Smooth muscle cell of the brain vasculature (primary cell): ENCODE data around the gene BPIFB6.

ENCODE experiments used
- DNase-seq: peaks from one replicate; pipeline ENCODE4 v3.0.0-alpha.2; 2012; ENCODE audit warnings: low read depth, low spot score

The BPIFB6 gene

DNA sequence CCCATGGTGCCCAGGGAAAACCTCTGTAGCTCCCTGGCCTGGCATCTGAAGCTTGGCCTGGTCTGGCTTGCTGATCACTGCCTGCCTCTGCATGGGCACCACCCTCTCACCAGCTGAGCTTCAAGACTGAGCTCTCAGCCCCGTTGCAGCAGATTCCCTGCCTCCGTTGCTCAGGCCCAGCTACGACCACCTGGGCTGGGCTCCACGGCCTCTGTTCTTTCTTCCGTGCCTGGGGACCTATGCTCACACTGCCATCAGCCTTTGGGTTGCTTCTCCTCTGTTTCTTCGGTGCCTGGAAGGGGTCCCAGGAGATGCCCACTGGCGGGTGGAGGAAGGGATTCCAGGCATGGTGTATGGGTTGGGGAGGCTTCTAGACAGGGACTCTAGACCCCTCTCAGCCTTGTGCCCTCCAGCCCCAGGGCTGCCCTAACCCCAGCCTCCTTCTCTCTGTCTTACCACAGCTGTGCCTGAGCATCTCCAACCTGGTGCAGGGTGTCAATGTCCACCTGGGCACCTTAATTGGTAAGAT lies 14.8 kb upstream of the BPIFB6 start:
- no peak for DNase-seq

DNA sequence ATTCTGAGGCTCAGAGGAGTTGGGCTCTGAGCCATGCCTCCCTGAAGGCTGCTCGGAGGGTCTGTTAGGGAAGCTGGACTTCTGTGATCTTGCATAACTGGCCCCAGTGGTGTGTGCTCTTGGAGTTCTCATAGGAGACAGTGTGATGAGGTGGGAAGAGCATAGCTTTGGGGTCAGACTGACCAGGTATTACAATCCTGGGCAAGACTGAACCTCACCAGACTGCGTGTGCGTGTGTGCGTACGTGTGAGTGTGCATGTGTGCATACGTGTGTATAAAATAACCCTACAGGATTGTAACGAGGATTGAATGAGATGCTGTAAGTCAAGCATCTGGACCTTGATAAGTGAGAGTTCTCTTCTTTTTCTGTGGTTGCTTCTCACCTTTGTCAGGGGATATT lies 13.9 kb upstream of the BPIFB6 start:
- no peak for DNase-seq

DNA sequence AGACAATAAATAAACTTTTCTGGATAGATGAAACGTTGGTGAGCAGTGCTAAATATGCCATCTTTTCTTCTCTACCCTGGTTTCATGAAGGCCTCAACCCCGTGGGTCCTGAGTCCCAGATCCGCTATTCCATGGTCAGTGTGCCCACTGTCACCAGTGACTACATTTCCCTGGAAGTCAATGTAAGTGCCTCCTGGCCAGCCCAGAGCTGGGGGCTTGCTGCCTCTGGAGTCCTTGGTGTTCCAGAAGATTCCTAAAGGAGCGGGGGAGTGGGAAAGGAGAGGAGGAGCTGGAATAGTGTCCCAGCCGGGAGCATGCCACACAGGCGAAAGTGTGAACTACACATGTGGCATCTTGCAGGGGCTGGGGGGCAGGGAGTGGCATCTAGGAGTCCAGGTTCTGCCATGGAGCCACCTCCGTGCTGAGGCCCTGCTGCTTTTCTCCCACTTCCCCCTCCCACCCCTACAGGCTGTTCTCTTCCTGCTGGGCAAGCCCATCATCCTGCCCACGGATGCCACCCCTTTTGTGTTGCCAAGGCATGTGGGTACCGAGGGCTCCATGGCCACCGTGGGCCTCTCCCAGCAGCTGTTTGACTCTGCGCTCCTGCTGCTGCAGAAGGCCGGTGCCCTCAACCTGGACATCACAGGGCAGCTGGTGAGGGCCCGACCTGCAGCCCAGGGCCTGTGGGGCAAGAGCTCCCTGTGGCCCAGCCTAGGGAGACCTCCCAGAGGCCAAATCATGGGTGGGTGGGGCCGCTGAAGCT lies 13.1 kb upstream of the BPIFB6 start:
- no peak for DNase-seq

DNA sequence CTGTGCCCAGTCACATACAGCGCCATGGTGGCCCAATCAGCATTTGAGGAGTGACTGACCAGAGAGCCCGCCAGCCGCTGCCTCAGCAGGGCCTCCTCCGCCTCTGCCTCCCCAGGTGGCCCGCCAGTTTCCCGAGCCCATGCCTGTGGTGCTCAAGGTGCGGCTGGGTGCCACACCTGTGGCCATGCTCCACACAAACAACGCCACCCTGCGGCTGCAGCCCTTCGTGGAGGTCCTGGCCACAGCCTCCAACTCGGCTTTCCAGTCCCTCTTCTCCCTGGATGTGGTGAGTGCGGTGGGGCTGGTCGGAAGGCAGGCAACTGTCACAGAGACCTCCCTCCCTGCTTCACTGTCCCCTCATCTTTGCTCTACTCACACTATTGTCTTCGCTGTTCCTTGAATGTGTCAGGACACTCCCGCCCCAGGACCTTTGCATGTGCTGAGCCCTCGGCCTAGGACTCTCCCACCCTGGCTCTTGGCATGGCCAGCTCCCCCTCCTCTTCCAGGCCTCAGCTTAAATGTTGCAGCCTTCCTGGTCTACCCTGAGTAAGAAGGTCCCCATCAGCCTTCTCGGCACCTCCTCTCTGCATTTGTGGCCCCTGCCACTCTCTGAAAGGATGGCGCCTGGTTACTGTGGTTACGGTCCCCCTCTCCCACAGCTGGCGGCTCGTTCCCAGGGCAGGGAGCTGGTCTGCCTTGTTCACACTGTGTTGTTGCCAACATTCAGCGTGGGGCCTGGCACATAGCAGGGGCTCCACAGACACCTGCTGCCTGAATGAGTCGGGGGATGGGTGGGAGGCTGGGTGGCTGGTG lies 11.8 kb upstream of the BPIFB6 start:
- DNase-seq = no peak

DNA sequence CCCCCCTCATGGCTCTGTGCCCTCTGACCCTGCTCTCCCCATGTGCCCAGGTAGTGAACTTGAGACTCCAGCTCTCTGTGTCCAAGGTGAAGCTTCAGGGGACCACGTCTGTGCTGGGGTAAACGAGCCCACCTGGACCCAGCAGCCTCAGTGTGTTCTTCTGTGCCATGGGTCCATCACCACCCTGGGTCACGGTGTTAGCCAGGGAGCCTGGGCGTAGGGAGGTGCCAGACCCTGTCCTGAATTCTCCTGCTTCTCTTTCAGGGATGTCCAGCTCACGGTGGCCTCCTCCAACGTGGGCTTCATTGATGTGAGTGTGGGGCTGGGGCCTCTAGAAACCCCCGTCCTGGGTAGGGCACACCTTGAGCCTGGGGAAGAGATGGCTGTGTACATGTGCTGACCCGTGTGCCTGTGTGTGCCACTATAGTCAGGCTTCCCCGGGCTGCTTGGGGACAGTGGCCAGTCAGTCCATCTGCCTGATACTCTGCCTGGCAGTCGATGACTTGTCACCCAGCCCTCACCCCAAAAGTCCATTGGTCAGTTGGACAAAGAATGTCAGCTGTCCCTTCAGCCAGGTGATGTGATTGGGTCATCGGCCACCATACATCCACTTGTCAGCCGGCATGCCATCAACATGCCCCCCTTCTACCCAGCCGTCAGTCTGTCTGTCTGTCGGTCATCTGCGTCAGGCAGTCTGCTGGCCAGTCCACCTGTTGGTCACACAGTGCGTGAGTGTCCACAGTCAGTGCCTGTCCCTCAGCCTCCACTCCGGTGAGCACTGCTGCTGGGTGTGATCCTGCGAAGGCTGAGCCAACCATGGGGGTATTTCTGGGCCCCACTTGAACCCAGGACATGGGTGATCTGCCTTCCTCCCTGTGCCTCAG lies 10.9 kb upstream of the BPIFB6 start:
- no peak for DNase-seq

DNA sequence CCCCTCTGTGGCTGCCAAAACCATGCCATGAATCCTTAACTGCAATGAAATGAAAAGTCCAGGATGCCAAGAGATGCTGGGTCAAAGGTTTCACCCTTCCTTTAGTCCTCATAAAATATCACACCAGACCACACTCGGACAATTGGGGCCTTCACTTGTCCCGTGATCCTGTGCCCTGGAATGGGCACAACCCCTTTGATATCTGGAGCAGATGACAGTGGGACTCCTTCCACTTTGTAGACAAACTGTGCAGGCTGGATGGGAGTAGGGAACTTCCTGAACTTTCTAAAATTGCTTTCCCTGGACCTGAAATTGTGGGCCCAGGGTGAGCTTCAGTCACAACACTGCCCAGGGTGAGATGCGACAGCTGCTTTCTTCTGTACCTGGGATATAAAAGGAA lies 9.6 kb upstream of the BPIFB6 start:
- DNase-seq = no peak

DNA sequence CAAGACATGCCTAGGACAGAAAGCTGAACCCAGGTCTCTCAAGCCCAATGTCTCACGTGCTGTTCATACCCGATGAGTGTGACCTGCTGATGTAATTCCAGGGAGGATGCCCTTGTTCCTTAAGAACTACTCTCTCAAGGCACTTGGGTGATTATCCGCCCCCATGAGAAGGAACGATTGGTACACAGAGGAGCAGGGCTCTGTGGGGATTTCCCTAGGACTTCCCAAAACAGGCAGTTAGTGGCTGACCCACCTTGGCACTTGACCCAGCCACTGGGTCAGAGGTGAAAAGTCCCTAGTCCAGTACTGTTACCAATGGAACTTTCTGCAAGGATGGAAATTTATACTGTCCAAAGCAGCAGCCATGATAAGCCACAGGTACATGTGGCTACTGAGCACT lies 9.2 kb upstream of the BPIFB6 start:
- DNase-seq = no peak

DNA sequence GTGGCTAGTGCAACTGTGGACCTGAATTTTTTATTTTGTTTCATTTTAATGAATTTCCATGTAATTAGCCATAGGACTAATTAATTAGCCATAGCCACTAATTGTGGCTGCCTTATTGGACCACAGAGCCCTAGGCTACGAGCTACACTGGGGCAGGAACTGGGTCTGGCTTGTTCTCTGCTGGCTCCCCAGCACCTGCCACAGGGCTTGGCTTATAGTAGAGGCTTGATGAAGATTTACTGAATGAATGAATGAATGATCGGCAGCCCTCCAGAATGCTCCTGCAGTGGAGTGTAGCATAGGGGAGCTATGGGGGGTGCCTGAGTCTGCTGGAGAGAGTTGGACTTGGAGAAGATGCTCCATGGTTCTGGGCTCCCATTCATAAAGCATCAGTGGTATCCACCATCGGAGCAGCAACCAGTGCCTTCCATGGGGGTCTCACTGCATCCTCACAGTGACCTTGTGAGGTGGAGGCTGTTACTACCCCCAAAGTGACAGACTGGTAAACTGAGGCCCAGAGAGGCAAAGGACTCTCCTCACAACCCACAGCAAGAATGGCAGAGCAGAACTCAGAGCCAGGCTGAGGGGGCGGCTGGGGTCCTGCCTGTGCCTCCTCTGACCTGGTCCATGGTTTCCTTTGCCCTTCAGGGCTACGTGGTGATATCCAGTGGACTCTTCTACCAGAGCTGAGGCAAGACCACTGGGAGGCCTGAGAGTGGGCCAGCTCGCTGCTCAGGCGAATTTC lies 8.6 kb upstream of the BPIFB6 start:
- no peak for DNase-seq

DNA sequence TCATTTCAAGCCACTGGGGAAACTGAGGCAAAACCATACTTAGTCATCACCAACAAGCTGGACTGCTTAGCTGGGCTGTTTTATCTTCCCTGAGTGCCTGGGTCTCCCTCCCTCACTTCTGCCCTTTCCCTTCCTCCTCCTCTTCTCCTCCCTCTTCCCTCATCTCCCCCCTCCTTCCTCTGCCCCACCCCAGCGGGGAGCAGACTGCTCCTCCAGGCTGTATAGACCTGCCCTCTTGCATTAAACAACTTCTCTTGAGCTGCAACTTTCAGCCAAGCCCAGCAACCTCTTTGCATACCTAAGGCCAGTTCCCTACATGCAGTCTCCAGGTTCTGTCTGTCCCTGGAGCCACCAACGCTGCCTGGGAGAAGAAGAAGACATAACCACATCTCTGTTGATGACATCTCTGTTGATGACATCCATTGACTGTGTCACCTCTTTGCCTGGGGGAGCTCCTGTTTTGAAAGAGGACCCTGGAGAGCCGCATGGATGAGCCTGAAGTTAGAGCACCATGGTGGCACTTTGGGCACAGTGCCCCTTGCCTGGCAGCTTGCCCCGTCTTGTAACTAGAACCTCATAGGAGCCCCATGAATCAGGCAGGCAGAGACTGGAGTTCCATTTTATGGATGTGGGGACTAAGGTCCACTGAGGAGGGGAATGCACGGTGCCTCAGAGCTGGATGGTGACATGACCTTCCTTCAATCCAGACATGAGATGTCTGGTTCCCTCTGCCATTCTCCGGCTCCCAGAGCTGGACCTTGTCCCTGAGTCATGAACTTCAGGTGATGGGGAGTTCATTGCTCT lies 7.8 kb upstream of the BPIFB6 start:
- DNase-seq = no peak

DNA sequence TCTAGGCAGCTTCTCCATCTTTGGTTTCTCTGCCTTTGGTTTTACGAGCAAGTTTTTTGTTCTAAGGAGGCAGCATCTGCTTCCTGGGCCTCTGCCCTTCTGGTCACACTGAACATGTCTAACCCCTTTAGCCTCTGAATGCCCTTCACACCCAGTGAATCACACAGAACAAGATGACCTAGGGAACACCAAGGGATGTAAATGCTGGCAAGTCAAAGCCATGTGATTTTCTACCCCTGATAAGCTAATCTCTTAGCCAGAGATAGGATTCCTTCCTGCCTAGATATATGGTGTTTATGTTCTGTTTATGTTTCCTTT lies 7.2 kb upstream of the BPIFB6 start:
- DNase-seq = no peak

DNA sequence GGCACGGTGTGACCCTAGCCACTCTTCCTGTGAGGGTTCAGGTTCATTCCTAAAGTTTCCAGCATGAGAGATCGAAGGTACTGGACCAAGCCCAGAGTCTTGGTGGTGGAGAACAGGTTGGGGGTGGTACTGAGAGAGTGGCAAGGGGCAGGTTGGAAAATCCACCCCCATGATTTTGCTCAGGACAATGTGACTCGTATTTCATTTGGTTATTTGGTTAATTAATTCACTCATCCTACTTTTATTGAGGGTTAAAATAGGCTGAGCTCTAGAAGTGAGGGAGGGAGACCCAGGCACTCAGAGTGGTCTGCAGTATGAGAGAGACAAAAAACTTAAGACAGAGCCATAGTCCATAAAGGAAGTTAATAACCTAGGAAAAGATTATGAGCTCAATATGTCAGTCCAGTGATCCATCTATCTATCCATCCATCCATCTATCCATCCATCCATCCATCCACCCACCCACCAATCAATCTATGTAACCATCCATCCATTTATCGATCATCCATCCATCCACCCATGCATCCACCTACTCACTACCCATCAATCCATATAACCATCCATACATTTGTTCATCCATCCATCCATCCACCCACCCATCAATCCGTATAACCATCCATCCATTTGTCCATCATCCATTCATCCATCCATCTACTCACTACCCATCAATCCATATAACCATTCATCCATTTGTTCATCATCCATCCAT lies 6.7 kb upstream of the BPIFB6 start:
- no peak for DNase-seq

DNA sequence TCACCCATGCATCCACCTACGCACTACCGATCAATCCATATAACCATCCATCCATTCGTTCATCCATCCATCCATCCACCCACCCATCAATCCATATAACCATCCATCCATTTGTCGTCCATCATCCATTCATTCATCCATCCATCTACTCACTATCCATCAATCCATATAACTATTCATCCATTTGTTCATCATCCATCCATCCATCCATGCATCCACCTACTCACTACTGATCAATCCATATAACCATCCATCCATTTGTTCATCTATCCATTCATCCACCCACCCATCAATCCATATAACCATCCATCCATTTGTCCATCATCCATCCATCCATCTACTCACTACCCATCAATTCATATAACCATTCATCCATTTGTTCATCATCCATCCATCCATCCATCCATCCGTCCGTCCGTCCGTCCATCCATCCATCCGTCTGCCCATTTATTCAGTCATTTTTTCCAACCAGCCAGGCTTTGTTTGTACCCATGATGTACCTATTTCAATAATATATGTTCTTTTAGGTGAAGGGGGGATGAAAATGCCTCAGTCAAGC lies 6.1 kb upstream of the BPIFB6 start:
- DNase-seq = no peak

DNA sequence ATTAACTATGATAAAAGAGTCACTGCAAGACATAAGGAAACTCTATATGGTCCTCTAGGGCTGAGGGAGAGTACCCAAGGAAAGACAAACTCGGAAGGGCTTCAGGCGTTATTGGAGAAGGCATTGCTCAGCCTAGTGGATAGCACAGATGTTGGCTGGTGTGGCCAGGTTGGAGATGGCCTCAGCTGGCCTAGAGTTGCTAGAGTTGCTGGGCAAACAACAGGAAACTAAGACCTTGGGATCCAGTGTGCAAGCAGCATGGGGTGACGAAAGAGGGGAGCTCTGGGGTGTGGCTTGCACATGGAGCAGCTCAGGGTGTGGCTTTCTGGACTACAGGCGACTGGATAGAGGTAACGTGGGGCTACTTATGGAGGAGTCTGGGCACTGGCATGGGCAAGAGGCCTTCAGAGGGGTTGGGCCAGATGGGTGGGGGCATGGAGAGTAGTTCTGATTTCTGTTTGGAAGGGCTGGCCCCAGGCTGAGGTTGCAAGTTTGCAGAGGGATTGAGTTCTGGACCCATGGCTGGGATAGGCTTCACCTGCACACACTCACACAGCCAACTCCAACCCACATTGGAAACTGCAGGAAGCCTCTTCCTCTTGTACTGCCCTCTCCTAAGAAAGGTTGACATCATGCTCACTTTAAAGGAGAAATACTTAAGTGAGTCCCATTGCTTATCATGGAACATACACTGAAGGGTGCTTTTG lies 5.2 kb upstream of the BPIFB6 start:
- DNase-seq = no peak

DNA sequence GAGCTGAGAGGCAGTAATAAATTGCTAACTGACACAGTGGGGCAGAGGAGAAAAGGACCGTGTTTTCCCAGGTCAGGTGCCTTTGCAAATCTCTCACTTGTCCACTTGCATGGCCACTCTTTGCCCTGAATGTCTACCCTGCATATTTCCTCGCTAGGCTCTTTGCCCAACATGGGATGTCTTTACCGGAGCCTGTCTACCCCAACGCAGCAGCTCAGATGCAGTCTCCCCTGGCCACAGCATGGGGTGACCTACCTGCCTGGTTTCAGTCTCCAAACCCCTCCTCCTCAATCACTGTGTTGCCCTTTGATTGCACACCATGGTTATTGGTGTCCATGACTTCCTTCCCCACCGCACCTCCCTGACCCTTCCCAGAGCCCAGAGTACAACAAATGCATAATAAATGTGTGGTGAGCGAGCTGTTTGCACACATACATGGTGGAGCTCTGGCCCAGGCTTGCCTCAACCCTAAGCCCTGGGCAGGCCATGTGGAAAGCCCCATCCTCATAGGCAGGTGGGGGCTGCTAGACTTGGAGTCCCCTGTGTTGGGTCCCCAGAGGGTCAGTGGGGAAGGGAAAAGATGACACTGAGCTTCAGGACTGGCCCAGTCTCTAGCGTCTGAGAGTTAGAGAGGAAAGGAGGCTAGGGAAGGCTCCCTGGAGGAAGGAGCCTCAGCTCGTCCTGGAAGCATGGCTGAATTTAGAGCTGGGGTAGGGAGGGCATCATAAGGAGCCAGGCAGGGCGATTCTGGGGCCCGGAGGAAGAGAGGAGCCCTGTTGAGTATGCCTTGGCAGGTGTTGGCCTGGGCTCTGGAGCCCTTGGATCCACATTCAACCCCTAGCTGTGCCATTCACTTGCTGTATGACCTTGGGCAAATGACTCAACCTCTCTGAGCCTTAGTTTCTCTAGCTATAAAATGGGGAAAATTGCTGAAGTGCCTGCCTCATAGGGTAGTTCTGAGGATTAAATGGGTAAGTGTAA lies 4.4 kb upstream of the BPIFB6 start:
- DNase-seq = no peak

DNA sequence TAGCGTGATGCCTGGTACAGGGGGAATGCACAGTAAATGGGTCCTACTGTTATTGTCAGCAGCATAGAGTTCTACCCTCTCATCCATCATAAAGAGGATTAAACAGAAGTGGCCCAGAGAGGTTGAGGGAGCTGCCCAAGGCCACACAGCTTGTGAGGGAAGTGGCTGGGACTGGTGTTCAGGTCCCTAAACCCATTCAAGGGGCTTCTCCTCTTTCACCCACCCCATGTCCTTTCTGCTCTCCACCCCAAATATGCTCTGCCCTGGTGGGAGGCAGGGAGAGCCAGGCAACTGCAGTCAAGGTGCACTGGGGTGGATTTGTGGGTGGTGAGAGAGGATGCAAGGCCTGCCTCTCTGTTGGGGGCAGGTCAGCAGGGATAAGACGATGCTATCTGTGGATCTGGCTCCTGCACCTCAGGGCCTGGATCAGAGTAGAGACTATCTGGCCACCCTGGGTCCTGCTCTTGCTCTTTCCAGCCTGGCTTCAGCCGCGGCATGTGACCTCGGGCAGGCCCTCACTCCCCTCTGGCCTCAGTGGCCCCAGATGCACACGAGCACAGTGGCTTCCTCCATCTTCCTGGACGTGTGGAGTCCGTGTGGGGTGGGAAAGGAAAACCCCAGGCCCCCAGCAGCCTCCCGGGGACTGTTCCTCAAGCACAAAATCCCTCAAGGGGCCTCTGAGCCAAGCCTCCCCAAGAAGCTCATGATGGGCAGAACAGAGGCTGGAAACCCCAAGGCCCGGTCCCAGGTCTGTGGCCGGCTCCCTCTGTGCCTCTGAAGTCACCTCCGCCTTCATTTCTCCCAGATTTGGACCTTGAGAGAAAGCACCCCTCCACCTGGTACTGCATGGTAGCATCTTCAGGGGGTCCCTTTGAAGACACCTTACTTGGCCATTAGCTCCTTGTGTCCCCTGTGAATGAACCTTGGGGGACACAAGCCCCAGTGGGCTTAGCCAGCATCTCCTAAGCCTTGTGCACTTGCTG lies 3.4 kb upstream of the BPIFB6 start:
- DNase-seq = no peak

DNA sequence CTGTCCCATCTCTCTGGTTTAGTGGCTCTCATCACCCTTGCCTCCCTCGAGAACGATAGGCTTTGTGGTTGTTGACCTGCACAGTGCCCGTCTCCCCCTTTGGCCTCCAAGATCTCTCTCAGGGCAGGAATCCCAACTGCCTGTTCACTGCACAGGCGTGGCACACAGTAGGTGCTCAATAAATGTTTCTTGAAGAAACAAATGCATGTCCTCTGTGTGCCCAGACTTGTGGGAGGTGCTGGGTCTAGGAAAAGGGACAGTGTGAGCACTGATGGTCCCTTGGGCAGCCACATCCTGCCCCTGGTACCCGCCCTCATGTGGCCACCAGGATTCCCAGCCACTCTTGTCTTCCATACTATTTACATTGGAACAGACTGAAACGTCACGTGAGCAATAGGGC lies 2.6 kb upstream of the BPIFB6 start:
- no peak for DNase-seq

DNA sequence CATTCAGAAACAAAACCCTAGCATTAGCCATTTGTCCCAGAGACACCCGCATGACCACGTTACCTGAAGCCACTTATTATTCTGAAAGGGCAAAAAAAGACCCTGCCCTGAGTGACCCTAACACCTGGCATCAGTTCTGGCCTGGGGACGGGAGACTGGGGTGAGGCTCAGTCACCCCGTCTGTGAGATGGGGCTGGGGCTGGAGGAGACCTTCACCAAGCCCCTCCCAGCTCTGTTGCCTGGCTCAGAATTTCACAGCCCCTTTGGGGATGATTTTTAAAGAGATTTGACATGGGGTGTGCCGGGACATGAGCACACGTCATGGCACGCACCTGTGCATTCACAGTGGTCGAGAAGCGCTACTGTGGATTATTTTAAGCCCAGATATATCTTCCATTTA lies 1.4 kb upstream of the BPIFB6 start:
- no peak for DNase-seq
